Colonic mucosa (tissue), 4 donors: Measurements from ENCODE around the gene TMEM236. TPM values are rescaled to one million over a fixed set of nuclear protein-coding genes. Genes with fewer than 3 reads are reported as not detected.
A peak's percentile ranks its signal among the peaks of the same experiment; 100 is the strongest.

Source experiments
- DNase-seq: peaks from one replicate; pipeline ENCODE4 v3.0.0-alpha.2; 2020
- H3K27ac ChIP-seq: fragments of 200-600 bp; one replicate; pipeline ENCODE4 v1.8.0; 2021
- H3K27me3 ChIP-seq: fragments of 200-600 bp; one replicate; pipeline ENCODE4 v1.8.0; 2021
- H3K36me3 ChIP-seq: fragments of 200-600 bp; one replicate; pipeline ENCODE4 v1.8.0; 2021
- H3K4me1 ChIP-seq: fragments of 200-600 bp; one replicate; pipeline ENCODE4 v1.8.0; 2021; ENCODE audit warnings: mild to moderate bottlenecking
- H3K4me3 ChIP-seq: fragments of 200-600 bp; one replicate; pipeline ENCODE4 v1.8.0; 2021
- H3K9ac ChIP-seq, 2 donors: one replicate each; pipeline ENCODE4 v1.7.0; 2013; ENCODE audit warnings: control low read depth in 2 of 2, low read depth in 2 of 2, low read length in 2 of 2
- H3K9me3 ChIP-seq: fragments of 200-600 bp; one replicate; pipeline ENCODE4 v1.8.0; 2021
- CTCF ChIP-seq: fragments of 200-600 bp; IDR thresholded peaks from one replicate; pipeline ENCODE4 v1.8.0; 2022; ENCODE audit warnings: antibody characterized with exemption, mild to moderate bottlenecking
- intact Hi-C: fragments of 100-400 bp; cut with DNase I; formaldehyde crosslinking; loops from one replicate; pipeline ENCODE4 v1.14.1; 2022
- microRNA-seq: library from miRNA; unstranded; fragments of <30 nt; microRNA quantifications from one replicate; pipeline ENCODE4, GENCODE V29; 2019
- total RNA-seq, 2 donors: library from RNA; stranded (reverse); fragmentation: NEBNext Ultra II Directional in 1 of 2; extraction: Animal tissue kit (Norgen Biotek cat#: 25700) in 1 of 2; gene quantifications; one replicate each; pipeline ENCODE4 v1.2.1, GENCODE V29; 2021
- donor health status: healthy.
- donor health status: DM: no; HTN: no; CAD: no.
- donor health status: DM: no; HTN: no; CAD: no.

The TMEM236 gene
- total RNA-seq, 2 donors from 2014 or later: 16.6 to 57.4 TPM

GRCh38 chr10:17838080-17838648 is 86.2 kb downstream of the TMEM236 start:
- Histone ChIP-seq H3K9me3 (no peaks in the 10 kb centered on the region), H3K4me1 (no peaks in the 10 kb centered on the region), H3K27me3 (no peaks in the 10 kb centered on the region), H3K27ac (no peak overlapping the region), H3K36me3 (no peaks in the 10 kb centered on the region), H3K4me3 (no peak overlapping the region), H3K9ac (no peak overlapping the region)
- intact Hi-C loops: no loop called here
- TF ChIP-seq CTCF: no peak
- no peak for DNase-seq

DNA sequence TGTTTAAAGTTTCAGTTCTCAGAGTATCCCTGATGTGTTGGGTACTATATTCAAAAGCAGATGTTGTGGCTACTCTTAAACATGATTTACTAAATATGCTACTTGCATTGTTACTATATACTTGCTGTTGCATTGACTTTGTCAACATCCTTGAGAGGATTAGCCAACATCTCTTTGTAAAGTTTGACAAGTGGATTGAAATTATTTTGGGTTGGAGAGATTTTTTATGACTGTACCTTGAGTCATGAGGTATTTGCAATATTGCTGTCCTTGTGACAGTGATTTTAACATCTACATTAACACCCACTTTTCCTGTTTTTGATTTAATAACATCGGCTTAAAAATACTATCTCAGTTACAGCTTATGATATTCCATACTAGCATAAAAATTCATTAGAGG is 89.0 kb downstream of the TMEM236 start:
- intact Hi-C loops: no loop called here
- no peaks in the 10 kb centered on the region for H3K9me3 ChIP-seq
- no peak overlapping the region for H3K27ac ChIP-seq
- H3K36me3 ChIP-seq: no peaks in the 10 kb centered on the region
- no peaks in the 10 kb centered on the region for H3K4me1 ChIP-seq
- H3K9ac ChIP-seq: no peak overlapping the region
- no peaks in the 10 kb centered on the region for H3K27me3 ChIP-seq
- TF ChIP-seq CTCF: no peak
- DNase-seq: no peak
- H3K4me3 ChIP-seq: no peak overlapping the region

DNA sequence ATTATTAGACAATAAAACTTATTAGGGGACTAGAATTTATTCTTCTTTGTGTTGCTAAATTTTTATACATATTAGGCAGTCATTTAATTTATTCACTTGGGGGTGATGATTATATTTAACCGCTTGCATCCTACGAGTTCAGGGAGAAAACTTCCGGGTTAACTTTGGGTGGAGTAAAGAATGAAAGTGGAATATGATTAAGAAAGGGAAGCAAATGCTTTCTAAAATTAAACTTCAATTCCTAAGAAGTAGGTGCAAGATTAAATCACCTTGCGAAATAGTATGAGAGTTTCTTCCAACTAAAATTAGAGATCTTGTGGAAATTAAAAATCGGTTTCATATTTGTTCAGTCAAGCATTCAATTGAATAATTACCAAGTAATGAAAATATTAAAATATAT is 90.6 kb downstream of the TMEM236 start:
- no peaks in the 10 kb centered on the region for H3K36me3 ChIP-seq
- no peaks in the 10 kb centered on the region for H3K27me3 ChIP-seq
- H3K9ac ChIP-seq: no peak overlapping the region
- intact Hi-C loops: no loop called here
- no peak overlapping the region for H3K27ac ChIP-seq
- no peak for TF ChIP-seq CTCF
- DNase-seq: no peak
- H3K9me3 ChIP-seq: no peaks in the 10 kb centered on the region
- H3K4me1 ChIP-seq: no peaks in the 10 kb centered on the region
- H3K4me3 ChIP-seq: no peak overlapping the region

GRCh38 chr10:17847585-17848296 is 95.7 kb downstream of the TMEM236 start:
- no peaks in the 10 kb centered on the region for H3K4me1 ChIP-seq
- no peaks in the 10 kb centered on the region for H3K36me3 ChIP-seq
- no peak for DNase-seq
- H3K4me3 ChIP-seq: no peak overlapping the region
- H3K9me3 ChIP-seq: no peaks in the 10 kb centered on the region
- no peak overlapping the region for H3K9ac ChIP-seq
- no peak for TF ChIP-seq CTCF
- intact Hi-C loops: loop anchor here (5.0 kb wide), 2 partner anchors 370 to 390 kb away; no protein-coding TSS in a partner anchor
- no peak overlapping the region for H3K27ac ChIP-seq
- no peaks in the 10 kb centered on the region for H3K27me3 ChIP-seq

DNA sequence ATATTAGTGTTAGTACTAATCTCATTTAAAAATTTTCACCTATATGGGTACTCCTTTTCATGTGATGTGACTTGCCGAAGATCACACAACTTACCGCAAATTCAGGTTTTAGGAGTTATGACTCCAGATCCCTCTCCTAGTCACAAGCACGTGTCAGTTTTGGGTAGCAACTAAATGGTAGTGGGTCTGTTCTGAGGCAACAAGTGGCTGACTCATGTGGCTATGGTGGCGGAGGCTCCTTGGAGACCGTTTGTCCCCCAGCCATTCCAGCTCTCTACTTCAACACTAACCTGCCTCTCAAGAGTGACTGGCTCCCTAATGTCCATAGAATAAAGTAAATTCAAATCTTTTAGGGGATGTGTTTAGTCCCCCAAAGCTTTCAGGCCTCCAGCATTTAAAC is 96.6 kb downstream of the TMEM236 start:
- intact Hi-C loops: loop anchor here (5.0 kb wide), 2 partner anchors 369 to 389 kb away; no protein-coding TSS in a partner anchor
- TF ChIP-seq CTCF: no peak
- Histone ChIP-seq H3K4me3 (no peak overlapping the region), H3K27ac (no peak overlapping the region), H3K36me3 (no peaks in the 10 kb centered on the region), H3K9ac (no peak overlapping the region), H3K4me1 (no peaks in the 10 kb centered on the region), H3K9me3 (no peaks in the 10 kb centered on the region), H3K27me3 (no peaks in the 10 kb centered on the region)
- DNase-seq: no peak

Small RNAs within 50 kb of the gene (microRNA-seq; reads per million reads assigned to microRNA genes)
- 19.3 reads per million, percentile 27 among the genes with 10 or more reads in this experiment for gene MIR511

Other genes with a start within 250 kb of the TMEM236 start
- 10 to 100 TPM in 1 of 2 donors, 1 to 10 TPM in 1; 3.4 to 16.6 TPM for gene HACD1, start 134.8 kb upstream of the TMEM236 start, total RNA-seq
- 10 to 100 TPM; 16.5 to 16.8 TPM for gene STAM, start 108.0 kb upstream of the TMEM236 start, total RNA-seq
- 10 to 100 TPM in 1 of 2 donors, 1 to 10 TPM in 1; 9.2 to 19.2 TPM for gene MRC1, start 57.1 kb downstream of the TMEM236 start, total RNA-seq
- gene SLC39A12, start 199.7 kb downstream of the TMEM236 start, total RNA-seq: under 1 TPM; 0.13 to 0.15 TPM